ENCODE measurements around the gene ACTR10. TPM values are rescaled to one million over a fixed set of nuclear protein-coding genes. Genes with fewer than 3 reads are reported as not detected.
"Not testable (repeated sequence)": the region's sequence is repeated elsewhere in the genome, so short reads cannot be mapped to it uniquely, and the experiment has no call there.

ACTR10 gene
- total and polyA plus RNA-seq, 9 donors: 54.1 to 105 (median 80.1) TPM

DNA sequence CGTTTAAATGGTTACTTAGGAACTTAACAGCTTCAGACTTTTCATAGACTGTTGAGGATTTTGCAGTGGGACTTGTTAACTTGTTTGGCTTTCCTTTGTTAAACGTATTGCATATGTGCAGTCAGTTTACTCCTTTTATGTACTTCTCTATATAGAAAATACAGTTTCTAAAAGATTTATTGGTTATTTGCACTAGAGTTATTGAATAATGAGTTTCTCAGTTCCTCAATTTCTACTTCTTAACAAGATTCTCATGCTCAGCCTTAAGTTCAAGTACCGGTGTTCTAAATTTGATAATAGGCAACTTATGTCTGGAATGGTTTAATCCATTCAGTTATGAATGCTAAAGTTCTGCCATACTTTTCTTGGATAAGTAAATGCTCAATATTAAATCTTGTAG, 45.6 kb downstream of the ACTR10 start:
- no peaks in the 10 kb centered on the region for H3K27me3 ChIP-seq
- H3K4me3 ChIP-seq: peak overlapping the region; percentile 60
- H3K4me1 ChIP-seq (ENCODE audit: insufficient read depth): peaks cover 6% of the 10 kb centered on the region
- no peaks in the 10 kb centered on the region for H3K36me3 ChIP-seq
- DNase-seq: no peak
- intact Hi-C loops (cut with DNase I): loop anchor here in 1 of 4 donors (2.0 kb wide), 2 partner anchors 45 to 53 kb away; partner anchors contain the start of genes ACTR10 and ARID4A
- TF ChIP-seq EP300 (IDR thresholded peaks at IDR 0.05) (no peak), POLR2A (IDR thresholded peaks at IDR 0.05) (no peak)
- TF ChIP-seq, protein P1, sequence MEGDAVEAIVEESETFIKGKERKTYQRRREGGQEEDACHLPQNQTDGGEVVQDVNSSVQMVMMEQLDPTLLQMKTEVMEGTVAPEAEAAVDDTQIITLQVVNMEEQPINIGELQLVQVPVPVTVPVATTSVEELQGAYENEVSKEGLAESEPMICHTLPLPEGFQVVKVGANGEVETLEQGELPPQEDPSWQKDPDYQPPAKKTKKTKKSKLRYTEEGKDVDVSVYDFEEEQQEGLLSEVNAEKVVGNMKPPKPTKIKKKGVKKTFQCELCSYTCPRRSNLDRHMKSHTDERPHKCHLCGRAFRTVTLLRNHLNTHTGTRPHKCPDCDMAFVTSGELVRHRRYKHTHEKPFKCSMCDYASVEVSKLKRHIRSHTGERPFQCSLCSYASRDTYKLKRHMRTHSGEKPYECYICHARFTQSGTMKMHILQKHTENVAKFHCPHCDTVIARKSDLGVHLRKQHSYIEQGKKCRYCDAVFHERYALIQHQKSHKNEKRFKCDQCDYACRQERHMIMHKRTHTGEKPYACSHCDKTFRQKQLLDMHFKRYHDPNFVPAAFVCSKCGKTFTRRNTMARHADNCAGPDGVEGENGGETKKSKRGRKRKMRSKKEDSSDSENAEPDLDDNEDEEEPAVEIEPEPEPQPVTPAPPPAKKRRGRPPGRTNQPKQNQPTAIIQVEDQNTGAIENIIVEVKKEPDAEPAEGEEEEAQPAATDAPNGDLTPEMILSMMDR (IDR thresholded peaks at IDR 0.05): no peak
- H3K9me3 ChIP-seq: no peaks in the 10 kb centered on the region
- H3K27ac ChIP-seq: peak overlapping the region in 1 of 2 donors; percentile 91
- 0 to 3% (median 2%) methylated on average over 3 of the region's 3 CpGs for WGBS, 3 donors

- H3K4me3 ChIP-seq: no peak overlapping the region
- TF ChIP-seq, protein P1 (IDR thresholded peaks at IDR 0.05): no peak
- TF ChIP-seq EP300 (IDR thresholded peaks at IDR 0.05) (no peak), POLR2A (IDR thresholded peaks at IDR 0.05) (no peak)
- H3K27me3 ChIP-seq: no peaks in the 10 kb centered on the region
- intact Hi-C loops (cut with DNase I): no loop called here
- 93 to 98% (median 95%) methylated on average over 8 of the region's 8 CpGs for WGBS, 3 donors
- H3K9me3 ChIP-seq: no peaks in the 10 kb centered on the region
- H3K4me1 ChIP-seq (ENCODE audit: insufficient read depth): peaks cover 6% of the 10 kb centered on the region
- DNase-seq: no peak
- H3K36me3 ChIP-seq: no peaks in the 10 kb centered on the region
- no peak overlapping the region for H3K27ac ChIP-seq
Measured at GRCh38 chr14:58249611-58250010, 49.7 kb downstream of the ACTR10 start.

DNA sequence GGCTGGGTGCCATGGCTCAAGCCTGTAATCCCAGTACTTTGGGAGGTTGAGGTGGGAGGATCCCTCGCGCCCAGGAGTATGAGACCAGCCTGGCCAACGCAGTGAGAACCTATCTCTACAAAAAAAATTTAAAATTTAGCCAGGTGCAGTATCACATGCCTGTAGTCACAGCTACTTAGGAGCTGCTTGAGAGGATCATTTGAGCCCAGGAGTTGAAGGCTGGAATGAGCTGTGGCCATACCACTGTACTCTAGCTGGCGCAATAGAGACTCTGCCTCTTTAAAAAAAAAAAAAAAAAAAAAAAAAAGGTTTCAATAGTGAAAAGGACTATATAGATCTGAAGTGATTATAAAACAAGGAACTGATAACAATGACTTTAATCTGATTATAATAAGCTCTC, 58.2 kb downstream of the ACTR10 start:
- H3K27me3 ChIP-seq: no peaks in the 10 kb centered on the region
- no peaks in the 10 kb centered on the region for H3K9me3 ChIP-seq
- no peak overlapping the region for H3K27ac ChIP-seq
- intact Hi-C loops (cut with DNase I): no loop called here
- H3K36me3 ChIP-seq: no peaks in the 10 kb centered on the region
- no peak overlapping the region for H3K4me3 ChIP-seq
- no peak for TF ChIP-seq EP300 (IDR thresholded peaks at IDR 0.05)
- TF ChIP-seq, protein P1 (IDR thresholded peaks at IDR 0.05): no peak
- TF ChIP-seq POLR2A (IDR thresholded peaks at IDR 0.05): no peak
- H3K4me1 ChIP-seq (ENCODE audit: insufficient read depth): no peaks in the 10 kb centered on the region
- WGBS, 3 donors: 97% methylated on average over 4 of the region's 4 CpGs
- DNase-seq: no peak

DNA sequence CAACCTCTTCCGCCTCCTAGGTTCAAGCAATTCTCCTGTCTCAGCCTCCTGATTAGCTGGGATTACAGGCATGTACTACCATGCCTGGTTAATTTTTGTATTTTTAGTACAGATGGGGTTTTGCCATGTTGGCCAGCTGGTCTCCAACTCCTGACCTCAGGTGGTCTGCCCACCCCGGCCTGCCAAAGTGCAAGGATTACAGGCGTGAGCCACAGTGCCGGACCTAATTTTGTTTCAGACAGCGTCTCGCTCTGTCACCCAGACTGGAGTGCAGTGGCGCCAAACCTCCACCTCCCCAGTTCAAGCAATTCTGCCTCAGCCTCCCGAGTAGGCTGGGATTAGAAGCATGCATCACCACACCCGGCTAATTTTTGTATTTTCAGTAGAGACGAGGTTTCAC, 62.1 kb downstream of the ACTR10 start:
- H3K4me1 ChIP-seq (ENCODE audit: insufficient read depth); H3K27ac ChIP-seq; DNase-seq; intact Hi-C loops (cut with DNase I); H3K27me3 ChIP-seq; H3K36me3 ChIP-seq; H3K9me3 ChIP-seq; H3K4me3 ChIP-seq: not testable (repeated sequence)
- 93 to 96% (median 94%) methylated on average over 10 of the region's 10 CpGs for WGBS, 3 donors

DNA sequence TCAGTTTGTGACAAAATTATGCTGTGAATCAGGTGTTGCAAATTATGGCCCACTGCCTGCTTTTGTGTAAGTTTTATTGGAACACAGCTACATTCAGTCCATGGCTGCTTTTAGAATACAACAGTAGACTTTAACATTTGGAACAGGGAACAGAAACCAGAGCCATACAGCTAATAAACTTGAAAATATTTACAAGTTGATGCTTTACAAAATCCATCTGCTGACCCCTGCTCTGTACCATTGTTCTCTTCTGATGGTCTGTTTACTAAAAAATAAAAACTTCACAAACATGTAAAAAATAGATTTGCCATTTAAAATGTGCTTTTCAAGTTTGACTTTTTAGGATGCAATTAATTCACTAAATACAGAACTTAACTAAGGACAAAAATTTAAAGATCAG, 65.5 kb downstream of the ACTR10 start:
- intact Hi-C loops (cut with DNase I): loop anchor here in 1 of 4 donors (5.0 kb wide), 1 partner anchor 698 kb away; no protein-coding TSS in a partner anchor
- no peak overlapping the region for H3K27ac ChIP-seq
- H3K4me1 ChIP-seq (ENCODE audit: insufficient read depth): no peaks in the 10 kb centered on the region
- H3K36me3 ChIP-seq: no peaks in the 10 kb centered on the region
- no peaks in the 10 kb centered on the region for H3K9me3 ChIP-seq
- TF ChIP-seq EP300 (IDR thresholded peaks at IDR 0.05) (no peak), POLR2A (IDR thresholded peaks at IDR 0.05) (no peak)
- TF ChIP-seq, protein P1 (IDR thresholded peaks at IDR 0.05): no peak
- no peaks in the 10 kb centered on the region for H3K27me3 ChIP-seq
- no peak overlapping the region for H3K4me3 ChIP-seq
- no peak for DNase-seq
